ENCODE data around the gene GID4.

The GID4 gene

GRCh38 chr17:18069101-18069500 is 29.9 kb downstream of the GID4 start:
- H3K4me1 Mint-ChIP-seq = peaks cover 28% of the 10 kb centered on the region
- no peaks in the 10 kb centered on the region for H3K9me3 Mint-ChIP-seq
- TF ChIP-seq CTCF (IDR thresholded peaks at IDR 0.05) = no peak

GRCh38 chr17:18070861-18071340 is 31.7 kb downstream of the GID4 start:
- DNase-seq = peak; percentile 31
- H3K27me3 Mint-ChIP-seq (ENCODE audit: low read depth, poor library complexity) = peaks cover 16% of the 10 kb centered on the region
- peaks cover 20% of the 10 kb centered on the region for H3K4me1 Mint-ChIP-seq
- peak overlapping the region; percentile 43 for H3K4me3 Mint-ChIP-seq
- TF ChIP-seq CTCF (IDR thresholded peaks at IDR 0.05) = no peak
- H3K9me3 Mint-ChIP-seq = no peaks in the 10 kb centered on the region
- no peaks in the 10 kb centered on the region for H3K36me3 Mint-ChIP-seq (ENCODE audit: low read depth)
- H3K27ac Mint-ChIP-seq = peak overlapping the region; percentile 8

More at GRCh38 chr17:18069101-18069500, 29.9 kb downstream of the GID4 start:
- Mint-ChIP-seq H3K36me3 (ENCODE audit: low read depth) (peaks cover 13% of the 10 kb centered on the region), H3K4me3 (no peak overlapping the region), H3K27ac (peak overlapping the region; percentile 54), H3K27me3 (ENCODE audit: low read depth, poor library complexity) (peaks cover 11% of the 10 kb centered on the region)
- DNase-seq = no peak

- H3K27ac Mint-ChIP-seq = no peak overlapping the region
- H3K4me1 Mint-ChIP-seq = peaks cover 20% of the 10 kb centered on the region
- no peaks in the 10 kb centered on the region for H3K9me3 Mint-ChIP-seq
- no peak for TF ChIP-seq CTCF (IDR thresholded peaks at IDR 0.05)
- DNase-seq = no peak
- no peak overlapping the region for H3K4me3 Mint-ChIP-seq
- peaks cover 19% of the 10 kb centered on the region for H3K27me3 Mint-ChIP-seq (ENCODE audit: low read depth, poor library complexity)
- H3K36me3 Mint-ChIP-seq (ENCODE audit: low read depth) = no peaks in the 10 kb centered on the region
Observed at GRCh38 chr17:18071751-18072150, 32.5 kb downstream of the GID4 start.

- no peak overlapping the region for H3K4me3 Mint-ChIP-seq
- peaks cover 20% of the 10 kb centered on the region for H3K4me1 Mint-ChIP-seq
- H3K36me3 Mint-ChIP-seq (ENCODE audit: low read depth) = no peaks in the 10 kb centered on the region
- H3K27ac Mint-ChIP-seq = peak overlapping the region; percentile 58
- H3K27me3 Mint-ChIP-seq (ENCODE audit: low read depth, poor library complexity) = peaks cover 27% of the 10 kb centered on the region
- no peak for DNase-seq
- H3K9me3 Mint-ChIP-seq = no peaks in the 10 kb centered on the region
- TF ChIP-seq CTCF (IDR thresholded peaks at IDR 0.05) = no peak
Observed at GRCh38 chr17:18074566-18075272, 35.5 kb downstream of the GID4 start.

- Mint-ChIP-seq H3K36me3 (ENCODE audit: low read depth) (no peaks in the 10 kb centered on the region), H3K4me3 (no peak overlapping the region), H3K27me3 (ENCODE audit: low read depth, poor library complexity) (peaks cover 27% of the 10 kb centered on the region), H3K4me1 (peaks cover 1% of the 10 kb centered on the region), H3K9me3 (no peaks in the 10 kb centered on the region), H3K27ac (no peak overlapping the region)
- no peak for TF ChIP-seq CTCF (IDR thresholded peaks at IDR 0.05)
- no peak for DNase-seq
Observed at GRCh38 chr17:18076936-18077335, 37.7 kb downstream of the GID4 start.

GRCh38 chr17:18079543-18079942 is 40.3 kb downstream of the GID4 start:
- Mint-ChIP-seq H3K4me3 (no peak overlapping the region), H3K36me3 (ENCODE audit: low read depth) (no peaks in the 10 kb centered on the region), H3K9me3 (no peaks in the 10 kb centered on the region), H3K4me1 (no peaks in the 10 kb centered on the region), H3K27me3 (ENCODE audit: low read depth, poor library complexity) (peaks cover 27% of the 10 kb centered on the region), H3K27ac (no peak overlapping the region)
- no peak for DNase-seq
- TF ChIP-seq CTCF (IDR thresholded peaks at IDR 0.05) = no peak
